Tibial nerve (tissue), 3 donors: Measurements from ENCODE around the gene GDI2.

Experiments used
- CTCF ChIP-seq, 5 experiments: fragments of 200-600 bp in 3 of 5; fragments of 450-650 bp in 2 of 5; sonication (generic) in 3 of 5; IDR thresholded peaks; one replicate each; pipeline ENCODE4 v1.5.1; 2016 to 2019; ENCODE audit warnings: antibody characterized with exemption in 5 of 5, mild to moderate bottlenecking in 3 of 5, moderate library complexity in 2 of 5
- POLR2A ChIP-seq, 2 donors: fragments of 450-650 bp; IDR thresholded peaks; one replicate each; pipeline ENCODE4 v1.6.1; 2017; ENCODE audit warnings: antibody characterized with exemption in 2 of 2, mild to moderate bottlenecking in 2 of 2, moderate library complexity in 2 of 2

GRCh38 chr10:5732141-5732540 is 81.1 kb downstream of the GDI2 start:
- TF ChIP-seq CTCF (IDR thresholded peaks at IDR 0.05): no peak
- TF ChIP-seq POLR2A (IDR thresholded peaks at IDR 0.05): no peak
